PC-9 (cell line): ENCODE results near the gene GON4L.

ENCODE experiments used
- EZH2 ChIP-seq: fragments of 200-600 bp; sonication (generic); IDR thresholded peaks from 2 replicates; pipeline ENCODE4 v1.8.0; 2017; ENCODE audit warnings: antibody characterized with exemption, low read depth
- TF ChIP-seq, protein P1 (sequence below): fragments of 200-600 bp; sonication (generic); conservative IDR thresholded peaks from 2 replicates; pipeline ENCODE4 v1.6.1; 2017; ENCODE audit warnings: mixed run types, antibody characterized with exemption, mild to moderate bottlenecking, moderate library complexity

DNA sequence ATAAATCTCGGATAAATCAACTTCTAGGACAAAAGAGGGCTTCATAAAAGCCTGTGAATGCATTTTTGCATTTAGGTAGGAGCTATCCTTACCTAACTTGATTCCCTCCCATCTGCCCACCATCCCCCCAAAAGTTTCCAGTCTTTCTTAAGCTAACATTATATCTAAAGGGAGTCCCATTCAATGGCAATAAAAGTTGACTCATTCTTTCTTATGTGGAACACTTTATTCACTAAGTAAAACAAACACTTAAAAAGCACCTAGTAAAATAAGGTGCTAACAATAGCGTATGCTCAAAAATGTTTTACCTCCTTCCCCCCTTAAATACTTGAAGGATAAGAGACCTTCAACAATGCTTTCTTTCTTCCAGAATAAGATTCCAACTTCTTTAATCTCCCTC is 83.8 kb downstream of the GON4L start:
- TF ChIP-seq, protein P1, sequence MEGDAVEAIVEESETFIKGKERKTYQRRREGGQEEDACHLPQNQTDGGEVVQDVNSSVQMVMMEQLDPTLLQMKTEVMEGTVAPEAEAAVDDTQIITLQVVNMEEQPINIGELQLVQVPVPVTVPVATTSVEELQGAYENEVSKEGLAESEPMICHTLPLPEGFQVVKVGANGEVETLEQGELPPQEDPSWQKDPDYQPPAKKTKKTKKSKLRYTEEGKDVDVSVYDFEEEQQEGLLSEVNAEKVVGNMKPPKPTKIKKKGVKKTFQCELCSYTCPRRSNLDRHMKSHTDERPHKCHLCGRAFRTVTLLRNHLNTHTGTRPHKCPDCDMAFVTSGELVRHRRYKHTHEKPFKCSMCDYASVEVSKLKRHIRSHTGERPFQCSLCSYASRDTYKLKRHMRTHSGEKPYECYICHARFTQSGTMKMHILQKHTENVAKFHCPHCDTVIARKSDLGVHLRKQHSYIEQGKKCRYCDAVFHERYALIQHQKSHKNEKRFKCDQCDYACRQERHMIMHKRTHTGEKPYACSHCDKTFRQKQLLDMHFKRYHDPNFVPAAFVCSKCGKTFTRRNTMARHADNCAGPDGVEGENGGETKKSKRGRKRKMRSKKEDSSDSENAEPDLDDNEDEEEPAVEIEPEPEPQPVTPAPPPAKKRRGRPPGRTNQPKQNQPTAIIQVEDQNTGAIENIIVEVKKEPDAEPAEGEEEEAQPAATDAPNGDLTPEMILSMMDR, result no peak
- no peak for TF ChIP-seq EZH2
